ENCODE data around the gene RAD51B. TPM values are rescaled to one million over a fixed set of nuclear protein-coding genes. Genes with fewer than 3 reads are reported as not detected.
"Not testable (repeated sequence)": the region's sequence is repeated elsewhere in the genome, so short reads cannot be mapped to it uniquely, and the experiment has no call there.

Gene RAD51B
- total RNA-seq, 1 experiment from 2014 or later = 103 TPM

GRCh38 chr14:68426661-68427549, 607.3 kb downstream of the RAD51B start:
- DNase-seq (ENCODE audit: low spot score) = no peak
- in situ Hi-C loops (cut with HindIII; ENCODE audit: low sequenced_read_pairs) = no loop called here

- no peak for DNase-seq (ENCODE audit: low spot score)
- in situ Hi-C loops (cut with HindIII; ENCODE audit: low sequenced_read_pairs) = no loop called here
Observed at GRCh38 chr14:68427550-68427890, 607.9 kb downstream of the RAD51B start.

- in situ Hi-C loops (cut with HindIII; ENCODE audit: low sequenced_read_pairs); DNase-seq (ENCODE audit: low spot score): not testable (repeated sequence)
Observed at GRCh38 chr14:68428900-68429299, 609.3 kb downstream of the RAD51B start.

- DNase-seq (ENCODE audit: low spot score); in situ Hi-C loops (cut with HindIII; ENCODE audit: low sequenced_read_pairs): not testable (repeated sequence)
Observed at GRCh38 chr14:68434173-68434572, 614.6 kb downstream of the RAD51B start.

GRCh38 chr14:68435631-68436030, 616.1 kb downstream of the RAD51B start:
- in situ Hi-C loops (cut with HindIII; ENCODE audit: low sequenced_read_pairs); DNase-seq (ENCODE audit: low spot score): not testable (repeated sequence)

GRCh38 chr14:68439676-68440075, 620.1 kb downstream of the RAD51B start:
- in situ Hi-C loops (cut with HindIII; ENCODE audit: low sequenced_read_pairs) = no loop called here
- DNase-seq (ENCODE audit: low spot score) = no peak

GRCh38 chr14:68440820-68441219, 621.2 kb downstream of the RAD51B start:
- DNase-seq (ENCODE audit: low spot score) = no peak
- in situ Hi-C loops (cut with HindIII; ENCODE audit: low sequenced_read_pairs) = no loop called here

GRCh38 chr14:68441542-68441941, 622.0 kb downstream of the RAD51B start:
- no peak for DNase-seq (ENCODE audit: low spot score)
- in situ Hi-C loops (cut with HindIII; ENCODE audit: low sequenced_read_pairs) = no loop called here

- in situ Hi-C loops (cut with HindIII; ENCODE audit: low sequenced_read_pairs) = no loop called here
Observed at GRCh38 chr14:68442828-68443629, 623.5 kb downstream of the RAD51B start.

GRCh38 chr14:68444449-68445168, 625.0 kb downstream of the RAD51B start:
- in situ Hi-C loops (cut with HindIII; ENCODE audit: low sequenced_read_pairs) = loop anchor here (5.0 kb wide), 1 partner anchor 37 kb away; no protein-coding TSS in a partner anchor
- DNase-seq (ENCODE audit: low spot score) = no peak

More at GRCh38 chr14:68442828-68443629, 623.5 kb downstream of the RAD51B start:
- no peak for DNase-seq (ENCODE audit: low spot score)

GRCh38 chr14:68446243-68447040, 626.9 kb downstream of the RAD51B start:
- in situ Hi-C loops (cut with HindIII; ENCODE audit: low sequenced_read_pairs) = loop anchor here (5.0 kb wide), 1 partner anchor 39 kb away; no protein-coding TSS in a partner anchor
- no peak for DNase-seq (ENCODE audit: low spot score)

GRCh38 chr14:68447581-68448251, 628.1 kb downstream of the RAD51B start:
- in situ Hi-C loops (cut with HindIII; ENCODE audit: low sequenced_read_pairs) = loop anchor here (5.0 kb wide), 1 partner anchor 40 kb away; no protein-coding TSS in a partner anchor
- DNase-seq (ENCODE audit: low spot score) = no peak

GRCh38 chr14:68448252-68448902, 628.8 kb downstream of the RAD51B start:
- no peak for DNase-seq (ENCODE audit: low spot score)
- in situ Hi-C loops (cut with HindIII; ENCODE audit: low sequenced_read_pairs) = loop anchor here (5.0 kb wide), 1 partner anchor 41 kb away; no protein-coding TSS in a partner anchor

- in situ Hi-C loops (cut with HindIII; ENCODE audit: low sequenced_read_pairs) = loop anchor here (5.0 kb wide), 1 partner anchor 42 kb away; no protein-coding TSS in a partner anchor
- DNase-seq (ENCODE audit: low spot score) = no peak
Observed at GRCh38 chr14:68449561-68450181, 630.1 kb downstream of the RAD51B start.

GRCh38 chr14:68450391-68451120, 631.0 kb downstream of the RAD51B start:
- DNase-seq (ENCODE audit: low spot score) = no peak
- in situ Hi-C loops (cut with HindIII; ENCODE audit: low sequenced_read_pairs) = no loop called here

GRCh38 chr14:68451696-68452373, 632.3 kb downstream of the RAD51B start:
- in situ Hi-C loops (cut with HindIII; ENCODE audit: low sequenced_read_pairs) = no loop called here
- no peak for DNase-seq (ENCODE audit: low spot score)
